Kidney (tissue), 14 donors: Measurements from ENCODE around the gene CDK1. TPM values are rescaled to one million over a fixed set of nuclear protein-coding genes. Genes with fewer than 3 reads are reported as not detected.
A peak's percentile ranks its signal among the peaks of the same experiment; 100 is the strongest.
"Not testable (repeated sequence)": the region's sequence is repeated elsewhere in the genome, so short reads cannot be mapped to it uniquely, and the experiment has no call there.

Experiments used
- DNase-seq, 5 donors: peaks; one replicate each; pipeline ENCODE4 v3.0.0-alpha.2; 2013 to 2020
- FAIRE-seq: peaks from 2 replicates; lab custom pipeline; 2012; peaks lifted over from hg19 to GRCh38; lab: Jason Lieb, UNC
- H3K27ac ChIP-seq, 2 donors: one replicate each; pipeline ENCODE4 v1.7.0; 2013; ENCODE audit warnings: low read depth in 2 of 2, low read length in 2 of 2, inconsistent platforms in 1 of 2
- H3K27me3 ChIP-seq: one replicate; pipeline ENCODE4 v1.7.1; 2013; ENCODE audit warnings: low read length, inconsistent platforms; ENCODE audit not compliant: control insufficient read depth, insufficient read depth
- H3K36me3 ChIP-seq, 3 donors: one replicate each; pipeline versions ENCODE4 v1.7.0 to v1.7.1; 2013; ENCODE audit warnings: low read length in 3 of 3, control low read depth in 1 of 3, inconsistent platforms in 1 of 3; ENCODE audit not compliant: insufficient read depth in 3 of 3, control insufficient read depth in 2 of 3
- H3K4me1 ChIP-seq, 3 donors: one replicate each; pipeline versions ENCODE4 v1.7.0 to v1.7.1; 2013; ENCODE audit warnings: low read length in 3 of 3, inconsistent platforms in 1 of 3, low read depth in 1 of 3; ENCODE audit not compliant: control insufficient read depth in 2 of 3, insufficient read depth in 2 of 3
- H3K4me3 ChIP-seq, 3 donors: one replicate each; pipeline versions ENCODE4 v1.7.0 to v1.8.1; 2013; ENCODE audit warnings: low read length in 3 of 3, control low read depth in 1 of 3, inconsistent platforms in 1 of 3
- H3K9ac ChIP-seq, 3 donors: one replicate each; pipeline versions ENCODE4 v1.7.0 to v1.7.1; 2013; ENCODE audit warnings: low read length in 3 of 3, control low read depth in 1 of 3, inconsistent platforms in 1 of 3
- H3K9me3 ChIP-seq, 3 donors: one replicate each; pipeline versions ENCODE4 v1.7.0 to v1.7.1; 2013; ENCODE audit warnings: low read length in 3 of 3, control low read depth in 1 of 3, inconsistent platforms in 1 of 3; ENCODE audit not compliant: control insufficient read depth in 2 of 3, insufficient read depth in 1 of 3
- CTCF ChIP-seq: IDR thresholded peaks from 3 replicates; pipeline ENCODE4 v1.5.1; 2012; ENCODE audit warnings: mild to moderate bottlenecking, moderate library complexity, borderline replicate concordance; ENCODE audit not compliant: insufficient read depth; ENCODE audit errors: extremely low read depth
- intact Hi-C: fragments of 100-400 bp; cut with DNase I; formaldehyde crosslinking; loops from one replicate; pipeline ENCODE4 v1.11.1; 2022
- polyA plus RNA-seq: library from polyadenylated mRNA; stranded (reverse); fragments of 350-450 nt; fragmentation: Illumina TruSeq; extraction: RNeasy Lipid Tissue Mini Kit (QIAGEN cat#74804); gene quantifications from one replicate; pipeline ENCODE4 v1.2.3, GENCODE V29; 2014; ENCODE audit warnings: low read depth, low replicate concordance; ENCODE audit not compliant: insufficient read depth
- total RNA-seq: library from RNA; stranded (reverse); fragmentation: NEBNext Ultra II Directional; extraction: Animal tissue kit (Norgen Biotek cat#: 25700); gene quantifications from one replicate; pipeline ENCODE4 v1.2.1, GENCODE V29; 2021
- donor health status: control.
- donor health status: control.
- donor health status: control.
- donor health status: control.
- donor health status: control.
- donor health status: DM: yes; HTN: yes; CAD: no.
- donor health status: Normal renal cell carcinoma (clear cell type).

Gene CDK1
- total and polyA plus RNA-seq, 2 donors from 2014 or later: 3.1 to 3.3 TPM

- intact Hi-C loops: loop anchor here (10.0 kb wide), 2 partner anchors 137 to 457 kb away; no protein-coding TSS in a partner anchor
- H3K36me3 ChIP-seq: no peaks in the 10 kb centered on the region
- no peaks in the 10 kb centered on the region for H3K9me3 ChIP-seq
- H3K9ac ChIP-seq: no peak overlapping the region
- no peak for FAIRE-seq
- H3K4me3 ChIP-seq: no peak overlapping the region
- TF ChIP-seq CTCF: no peak
- H3K27ac ChIP-seq: peak overlapping the region in 1 of 2 donors; percentile 26
- peaks cover 0 to 3% (median 0%) of the 10 kb centered on the region in 3 donors for H3K4me1 ChIP-seq
- no peaks in the 10 kb centered on the region for H3K27me3 ChIP-seq
- peak in 1 of 5 donors; percentile 39 for DNase-seq
Observed at GRCh38 chr10:60827791-60828488, 49.7 kb downstream of the CDK1 start.

- no peak overlapping the region for H3K4me3 ChIP-seq
- DNase-seq: no peak
- H3K9ac ChIP-seq: no peak overlapping the region
- intact Hi-C loops: loop anchor here (10.0 kb wide), 2 partner anchors 136 to 456 kb away; no protein-coding TSS in a partner anchor
- no peaks in the 10 kb centered on the region for H3K36me3 ChIP-seq
- FAIRE-seq: no peak
- H3K27me3 ChIP-seq: no peaks in the 10 kb centered on the region
- TF ChIP-seq CTCF: no peak
- peak overlapping the region; percentile 14 to 18 for H3K27ac ChIP-seq
- peaks cover 0 to 3% (median 0%) of the 10 kb centered on the region in 3 donors for H3K4me1 ChIP-seq
- H3K9me3 ChIP-seq: no peaks in the 10 kb centered on the region
Observed at GRCh38 chr10:60828489-60828852, 50.2 kb downstream of the CDK1 start.

- DNase-seq, H3K27ac ChIP-seq, H3K4me3 ChIP-seq, H3K27me3 ChIP-seq, intact Hi-C loops, H3K9ac ChIP-seq, FAIRE-seq, H3K9me3 ChIP-seq, H3K4me1 ChIP-seq, H3K36me3 ChIP-seq: not testable (repeated sequence)
Observed at GRCh38 chr10:60832136-60832535, 53.9 kb downstream of the CDK1 start.

DNA sequence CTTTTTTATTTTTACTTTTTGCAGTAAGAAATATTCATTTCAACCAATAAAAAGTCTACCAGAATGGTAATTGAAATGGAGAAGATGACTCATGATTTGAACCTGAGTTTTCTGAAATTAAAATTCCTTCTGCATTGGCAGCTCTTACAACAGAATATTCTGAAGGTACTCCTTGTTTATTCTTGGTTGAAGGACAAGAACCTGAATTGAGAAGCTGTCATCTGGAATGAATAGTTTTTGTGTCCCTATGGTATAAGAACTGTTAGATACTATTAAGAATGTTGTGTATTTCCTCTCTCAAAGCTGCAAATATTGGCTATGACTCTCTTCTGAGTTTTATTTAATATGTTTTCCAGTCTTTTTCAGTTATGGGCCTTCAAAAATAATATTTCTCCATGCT, 56.1 kb downstream of the CDK1 start:
- TF ChIP-seq CTCF: no peak
- no peak for FAIRE-seq
- Histone ChIP-seq H3K36me3 (no peaks in the 10 kb centered on the region), H3K27me3 (no peaks in the 10 kb centered on the region), H3K4me1 (no peaks in the 10 kb centered on the region), H3K27ac (no peak overlapping the region), H3K9me3 (no peaks in the 10 kb centered on the region), H3K4me3 (no peak overlapping the region), H3K9ac (no peak overlapping the region)
- intact Hi-C loops: no loop called here
- DNase-seq: no peak
